Measurements from ENCODE around the gene HSPBP1. TPM values are rescaled to one million over a fixed set of nuclear protein-coding genes. Genes with fewer than 3 reads are reported as not detected.
A peak's percentile ranks its signal among the peaks of the same experiment; 100 is the strongest.

HSPBP1 gene
- total RNA-seq, 2 experiments from 2014 or later: 14.3 to 15.1 TPM

DNA sequence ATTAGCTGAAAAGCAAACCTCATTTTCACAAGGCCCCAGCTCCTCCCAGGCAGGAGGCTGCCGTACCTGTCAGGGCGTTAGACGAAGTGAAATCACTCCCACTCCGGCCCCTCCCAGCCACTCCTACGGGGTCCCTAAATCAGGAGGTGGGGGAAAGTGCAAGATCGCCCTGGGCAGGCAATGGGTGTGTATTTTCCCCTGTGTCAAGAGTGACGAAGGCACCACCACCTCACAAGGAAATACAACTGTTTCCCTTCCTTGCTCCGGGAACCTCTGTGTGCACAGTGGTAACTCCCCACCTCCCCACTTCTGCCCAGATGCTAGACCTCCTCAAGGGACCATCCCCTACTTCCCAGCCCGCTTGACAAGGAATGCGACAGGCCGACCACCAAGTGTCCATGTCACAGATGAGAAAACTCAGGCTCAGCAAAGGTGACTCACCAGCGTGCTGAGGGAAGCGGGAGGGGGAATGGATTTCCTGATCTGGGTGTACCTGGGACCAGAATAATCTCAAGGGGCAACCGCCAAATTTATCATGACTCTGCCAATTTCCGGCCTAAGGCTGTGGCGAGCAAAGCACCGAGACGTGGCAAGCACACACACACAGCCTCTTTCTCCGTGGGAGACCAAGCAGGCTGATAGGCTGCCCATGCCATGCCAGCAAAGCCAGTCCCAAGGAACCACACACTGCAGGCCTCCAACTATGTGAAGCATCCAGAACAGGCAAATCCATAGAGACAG is 28.4 kb downstream of the HSPBP1 start:
- TF ChIP-seq, protein P1, sequence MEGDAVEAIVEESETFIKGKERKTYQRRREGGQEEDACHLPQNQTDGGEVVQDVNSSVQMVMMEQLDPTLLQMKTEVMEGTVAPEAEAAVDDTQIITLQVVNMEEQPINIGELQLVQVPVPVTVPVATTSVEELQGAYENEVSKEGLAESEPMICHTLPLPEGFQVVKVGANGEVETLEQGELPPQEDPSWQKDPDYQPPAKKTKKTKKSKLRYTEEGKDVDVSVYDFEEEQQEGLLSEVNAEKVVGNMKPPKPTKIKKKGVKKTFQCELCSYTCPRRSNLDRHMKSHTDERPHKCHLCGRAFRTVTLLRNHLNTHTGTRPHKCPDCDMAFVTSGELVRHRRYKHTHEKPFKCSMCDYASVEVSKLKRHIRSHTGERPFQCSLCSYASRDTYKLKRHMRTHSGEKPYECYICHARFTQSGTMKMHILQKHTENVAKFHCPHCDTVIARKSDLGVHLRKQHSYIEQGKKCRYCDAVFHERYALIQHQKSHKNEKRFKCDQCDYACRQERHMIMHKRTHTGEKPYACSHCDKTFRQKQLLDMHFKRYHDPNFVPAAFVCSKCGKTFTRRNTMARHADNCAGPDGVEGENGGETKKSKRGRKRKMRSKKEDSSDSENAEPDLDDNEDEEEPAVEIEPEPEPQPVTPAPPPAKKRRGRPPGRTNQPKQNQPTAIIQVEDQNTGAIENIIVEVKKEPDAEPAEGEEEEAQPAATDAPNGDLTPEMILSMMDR (IDR thresholded peaks at IDR 0.05): no peak
- ATAC-seq (ENCODE audit: poor library complexity): peak; percentile 6
- H3K36me3 Mint-ChIP-seq (ENCODE audit: low read depth): peaks cover 53% of the 10 kb centered on the region
- Histone ChIP-seq H3K4me3 (ENCODE audit: low read length) (peak overlapping the region; percentile 3), H3K4me1 (ENCODE audit: insufficient read depth, low read length) (peaks cover 96% of the 10 kb centered on the region), H3K36me3 (ENCODE audit: insufficient read depth, low read length) (peaks cover 26% of the 10 kb centered on the region), H3K27ac (ENCODE audit: low read depth in 1 of 2, low read length in 2 of 2) (peak overlapping the region; percentile 58 to 74), H3K27me3 (ENCODE audit: control insufficient read depth in 1 of 2, insufficient read depth in 2 of 2, low read length in 2 of 2) (no peaks in the 10 kb centered on the region), H3K9me3 (ENCODE audit: control insufficient read depth in 1 of 2, insufficient read depth in 1 of 2, low read length in 2 of 2) (no peaks in the 10 kb centered on the region)
- peak overlapping the region; percentile 96 for H3K27ac Mint-ChIP-seq
- H3K27me3 Mint-ChIP-seq: no peaks in the 10 kb centered on the region
- ChIA-PET CTCF (interaction anchor here (0.9 kb wide), 1 partner anchor 9 kb away, joined by 3 read pairs; no protein-coding TSS in a partner anchor), POLR2A (interaction anchor here (1.0 kb wide), 1 partner anchor 8 kb away, joined by 6 read pairs; the partner anchor contains the start of gene PPP6R1)
- peak in 10 of 14 experiments; percentile 19 to 70 (median 46) for DNase-seq
- peak overlapping the region; percentile 89 for H3K4me3 Mint-ChIP-seq
- H3K9me3 Mint-ChIP-seq: no peaks in the 10 kb centered on the region
- H3K4me1 Mint-ChIP-seq (ENCODE audit: low read depth): peaks cover 73% of the 10 kb centered on the region
- intact Hi-C loops (cut with DNase I, micrococcal nuclease): loop anchor here (5.0 to 10.0 kb wide), 5 partner anchors 34 to 383 kb away; partner anchors contain the start of genes ZNF524 (in 1 of the 2) and ZNF865 (in 1 of the 2)

DNA sequence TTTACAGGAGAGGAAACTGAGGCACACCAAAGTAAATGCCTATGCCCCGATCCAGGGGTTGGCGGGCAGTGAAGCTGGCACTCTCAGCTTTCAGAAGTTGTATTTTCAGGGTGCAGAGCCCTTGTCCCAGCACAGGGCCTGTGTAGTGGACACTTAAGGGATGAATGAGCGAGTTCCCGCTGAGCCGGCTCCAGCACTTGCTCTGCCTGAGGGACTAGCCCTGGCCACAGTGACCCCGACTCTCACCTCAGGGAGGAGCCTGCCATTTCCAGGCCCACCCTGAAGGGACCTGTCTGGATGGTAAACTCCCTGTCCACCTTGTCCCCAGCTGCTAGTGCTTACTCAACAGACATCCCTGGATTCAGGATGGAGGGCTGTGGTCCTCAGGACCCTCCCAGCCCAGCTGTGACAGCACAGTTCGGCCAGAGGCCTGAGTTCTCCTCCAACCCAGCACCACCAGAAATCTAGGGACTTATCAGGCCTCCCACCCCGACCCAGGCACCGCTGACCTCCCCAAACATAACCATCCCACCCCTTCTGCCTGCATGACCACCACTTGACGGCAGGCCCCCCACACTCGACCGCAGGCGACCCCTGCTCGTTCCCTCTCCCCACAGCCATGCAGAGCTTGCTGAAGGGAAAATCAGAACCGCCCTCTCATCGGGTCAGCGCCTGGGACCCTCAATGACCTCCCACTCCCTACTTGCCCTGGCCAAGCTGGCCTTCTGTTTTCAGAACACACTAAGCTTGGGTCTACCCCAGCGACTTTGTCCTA is 29.5 kb downstream of the HSPBP1 start:
- Mint-ChIP-seq H3K36me3 (ENCODE audit: low read depth) (peaks cover 48% of the 10 kb centered on the region), H3K27me3 (no peaks in the 10 kb centered on the region), H3K4me3 (peak overlapping the region; percentile 89), H3K4me1 (ENCODE audit: low read depth) (peaks cover 63% of the 10 kb centered on the region), H3K9me3 (no peaks in the 10 kb centered on the region), H3K27ac (peak overlapping the region; percentile 96)
- CTCF ChIA-PET: no interaction called here
- POLR2A ChIA-PET: interaction anchor here (1.0 kb wide), 1 partner anchor 9 kb away, joined by 6 read pairs; the partner anchor contains the start of gene PPP6R1
- Histone ChIP-seq H3K27ac (ENCODE audit: low read depth in 1 of 2, low read length in 2 of 2) (peak overlapping the region; percentile 58 to 74), H3K4me3 (ENCODE audit: low read length) (no peak overlapping the region), H3K36me3 (ENCODE audit: insufficient read depth, low read length) (peaks cover 36% of the 10 kb centered on the region), H3K27me3 (ENCODE audit: control insufficient read depth in 1 of 2, insufficient read depth in 2 of 2, low read length in 2 of 2) (no peaks in the 10 kb centered on the region), H3K9me3 (ENCODE audit: control insufficient read depth in 1 of 2, insufficient read depth in 1 of 2, low read length in 2 of 2) (no peaks in the 10 kb centered on the region), H3K4me1 (ENCODE audit: insufficient read depth, low read length) (peaks cover 86% of the 10 kb centered on the region)
- TF ChIP-seq, protein P1 (IDR thresholded peaks at IDR 0.05): no peak
- ATAC-seq (ENCODE audit: poor library complexity) (no peak), DNase-seq (no peak)
- intact Hi-C loops (cut with DNase I, micrococcal nuclease): loop anchor here (5.0 to 10.0 kb wide), 5 partner anchors 33 to 384 kb away; partner anchors contain the start of genes ZNF524 (in 1 of the 2) and ZNF865 (in 1 of the 2)

DNA sequence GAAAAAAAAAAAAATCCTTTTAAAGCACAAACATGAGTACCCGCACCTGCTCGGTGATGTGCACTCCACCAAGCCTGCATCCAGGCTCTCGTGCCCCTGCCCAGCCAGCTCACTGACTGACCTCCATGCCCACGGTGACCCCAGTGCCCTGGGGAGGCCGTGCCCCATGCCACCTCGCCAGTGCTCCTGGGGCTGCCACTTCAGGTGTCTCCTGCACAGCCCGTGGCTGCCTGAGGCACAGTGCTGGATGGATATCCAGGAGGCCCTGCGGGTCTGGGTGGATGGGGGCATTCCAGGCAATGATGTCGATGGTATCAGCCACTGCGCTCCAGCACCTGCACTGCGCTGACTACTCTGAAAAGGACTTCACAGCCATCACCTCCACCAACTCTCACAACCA is 30.1 kb downstream of the HSPBP1 start:
- Mint-ChIP-seq H3K9me3 (no peaks in the 10 kb centered on the region), H3K27ac (no peak overlapping the region), H3K36me3 (ENCODE audit: low read depth) (peaks cover 49% of the 10 kb centered on the region), H3K4me3 (no peak overlapping the region), H3K27me3 (no peaks in the 10 kb centered on the region), H3K4me1 (ENCODE audit: low read depth) (peaks cover 57% of the 10 kb centered on the region)
- peaks cover 42% of the 10 kb centered on the region for H3K36me3 ChIP-seq (ENCODE audit: insufficient read depth, low read length)
- TF ChIP-seq, protein P1 (IDR thresholded peaks at IDR 0.05): no peak
- ChIA-PET POLR2A (interaction anchor here (0.6 kb wide), 1 partner anchor 10 kb away, joined by 3 read pairs; no protein-coding TSS in a partner anchor), CTCF (no interaction called here)
- intact Hi-C loops (cut with DNase I, micrococcal nuclease): loop anchor here (5.0 to 10.0 kb wide), 5 partner anchors 33 to 385 kb away; partner anchors contain the start of genes ZNF524 (in 1 of the 2) and ZNF865 (in 1 of the 2)
- no peak overlapping the region for H3K27ac ChIP-seq (ENCODE audit: low read depth in 1 of 2, low read length in 2 of 2)
- DNase-seq (no peak), ATAC-seq (ENCODE audit: poor library complexity) (no peak)
- no peaks in the 10 kb centered on the region for H3K27me3 ChIP-seq (ENCODE audit: control insufficient read depth in 1 of 2, insufficient read depth in 2 of 2, low read length in 2 of 2)
- H3K9me3 ChIP-seq (ENCODE audit: control insufficient read depth in 1 of 2, insufficient read depth in 1 of 2, low read length in 2 of 2): no peaks in the 10 kb centered on the region
- peaks cover 80% of the 10 kb centered on the region for H3K4me1 ChIP-seq (ENCODE audit: insufficient read depth, low read length)
- no peak overlapping the region for H3K4me3 ChIP-seq (ENCODE audit: low read length)
